ENCODE results near the gene GPR173.

- TF ChIP-seq ATF2 (IDR thresholded peaks at IDR 0.05; ENCODE audit: low read length) (no peak), MAX (IDR thresholded peaks at IDR 0.05) (no peak), SAP30 (IDR thresholded peaks at IDR 0.05; ENCODE audit: insufficient read depth, insufficient replicate concordance, low read length) (no peak), POLR2A (IDR thresholded peaks at IDR 0.05; ENCODE audit: control extremely low read depth in 1 of 2, low read depth in 2 of 2, low read length in 2 of 2) (no peak)
Measured at GRCh38 chrX:53116101-53116500, 67.5 kb downstream of the GPR173 start.
